ENCODE measurements around the gene ADRB2. TPM values are rescaled to one million over a fixed set of nuclear protein-coding genes. Genes with fewer than 3 reads are reported as not detected.

ADRB2 gene
- total RNA-seq, 4 donors from 2014 or later: 4.8 to 9.8 (median 6.2) TPM

DNA sequence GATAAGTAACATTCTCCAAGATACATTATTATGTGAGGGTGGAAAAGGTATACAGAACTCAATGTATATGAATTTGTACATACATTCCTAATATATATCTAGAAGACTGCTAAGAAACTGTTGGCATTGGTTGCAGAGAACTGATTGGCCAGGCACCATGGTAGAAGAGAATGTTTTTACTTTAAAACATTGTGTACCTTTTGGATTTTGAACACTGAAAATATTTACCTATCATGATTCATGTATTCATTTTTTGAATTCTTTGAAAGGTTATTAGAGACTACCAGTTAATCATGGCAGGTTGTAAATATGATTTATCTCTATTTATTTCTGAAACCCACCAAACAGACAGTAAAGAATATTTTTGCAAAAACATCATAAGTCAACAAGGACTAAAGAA is 41.2 kb upstream of the ADRB2 start:
- H3K4me3 ChIP-seq: no peak overlapping the region
- no peaks in the 10 kb centered on the region for H3K27me3 ChIP-seq
- H3K36me3 ChIP-seq: no peaks in the 10 kb centered on the region
- H3K9me3 ChIP-seq: no peaks in the 10 kb centered on the region
- no peak for DNase-seq (ENCODE audit: low spot score in 2 of 2)
- TF ChIP-seq POLR2A (IDR thresholded peaks at IDR 0.05) (no peak), EP300 (IDR thresholded peaks at IDR 0.05) (no peak)
- TF ChIP-seq, protein P1, sequence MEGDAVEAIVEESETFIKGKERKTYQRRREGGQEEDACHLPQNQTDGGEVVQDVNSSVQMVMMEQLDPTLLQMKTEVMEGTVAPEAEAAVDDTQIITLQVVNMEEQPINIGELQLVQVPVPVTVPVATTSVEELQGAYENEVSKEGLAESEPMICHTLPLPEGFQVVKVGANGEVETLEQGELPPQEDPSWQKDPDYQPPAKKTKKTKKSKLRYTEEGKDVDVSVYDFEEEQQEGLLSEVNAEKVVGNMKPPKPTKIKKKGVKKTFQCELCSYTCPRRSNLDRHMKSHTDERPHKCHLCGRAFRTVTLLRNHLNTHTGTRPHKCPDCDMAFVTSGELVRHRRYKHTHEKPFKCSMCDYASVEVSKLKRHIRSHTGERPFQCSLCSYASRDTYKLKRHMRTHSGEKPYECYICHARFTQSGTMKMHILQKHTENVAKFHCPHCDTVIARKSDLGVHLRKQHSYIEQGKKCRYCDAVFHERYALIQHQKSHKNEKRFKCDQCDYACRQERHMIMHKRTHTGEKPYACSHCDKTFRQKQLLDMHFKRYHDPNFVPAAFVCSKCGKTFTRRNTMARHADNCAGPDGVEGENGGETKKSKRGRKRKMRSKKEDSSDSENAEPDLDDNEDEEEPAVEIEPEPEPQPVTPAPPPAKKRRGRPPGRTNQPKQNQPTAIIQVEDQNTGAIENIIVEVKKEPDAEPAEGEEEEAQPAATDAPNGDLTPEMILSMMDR (IDR thresholded peaks at IDR 0.05): no peak
- no peaks in the 10 kb centered on the region for H3K4me1 ChIP-seq
- H3K27ac ChIP-seq: no peak overlapping the region

DNA sequence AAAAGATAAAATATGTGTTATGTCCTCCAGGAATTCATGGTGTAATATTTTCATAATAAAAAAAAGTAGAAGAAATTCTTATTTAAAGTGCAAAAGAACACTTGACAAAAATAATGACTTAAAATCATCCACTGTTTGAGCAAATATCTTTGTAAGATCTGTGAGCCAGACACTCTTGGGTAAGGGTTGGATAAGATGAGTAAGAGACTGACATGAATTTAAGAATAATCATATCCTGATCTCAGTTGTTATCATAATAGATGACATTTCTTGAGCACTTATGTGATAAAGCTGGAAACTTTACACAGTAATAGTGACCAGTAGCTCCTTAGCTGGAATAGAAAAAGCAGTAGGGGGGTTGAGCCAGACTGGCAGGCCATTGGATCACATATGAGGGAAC is 40.0 kb upstream of the ADRB2 start:
- no peak for DNase-seq (ENCODE audit: low spot score in 2 of 2)
- Histone ChIP-seq H3K36me3 (no peaks in the 10 kb centered on the region), H3K27ac (no peak overlapping the region), H3K4me3 (no peak overlapping the region), H3K4me1 (no peaks in the 10 kb centered on the region), H3K9me3 (no peaks in the 10 kb centered on the region), H3K27me3 (no peaks in the 10 kb centered on the region)
- TF ChIP-seq EP300 (IDR thresholded peaks at IDR 0.05): no peak
- TF ChIP-seq POLR2A (IDR thresholded peaks at IDR 0.05): no peak
- TF ChIP-seq, protein P1 (IDR thresholded peaks at IDR 0.05): no peak

DNA sequence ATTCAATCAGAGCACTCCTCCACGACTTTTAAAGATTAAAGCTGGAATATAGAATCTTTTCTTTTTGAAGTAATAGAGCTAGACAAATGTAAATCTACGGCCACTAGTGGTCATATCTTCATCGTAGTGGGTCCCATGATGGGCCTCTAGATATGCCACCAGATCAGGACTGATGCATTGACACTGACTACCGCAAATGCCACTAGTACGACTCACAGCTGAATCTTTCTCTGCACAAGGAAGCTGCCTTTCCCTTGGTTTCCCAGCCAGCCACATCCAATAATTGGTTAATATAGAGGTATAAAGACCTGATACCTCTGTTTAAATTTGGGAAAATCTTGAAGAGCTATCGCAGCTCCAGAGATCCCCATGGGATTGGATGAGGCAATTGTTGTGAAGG is 37.8 kb upstream of the ADRB2 start:
- Histone ChIP-seq H3K27ac (no peak overlapping the region), H3K4me3 (no peak overlapping the region), H3K4me1 (no peaks in the 10 kb centered on the region), H3K36me3 (no peaks in the 10 kb centered on the region), H3K9me3 (no peaks in the 10 kb centered on the region), H3K27me3 (no peaks in the 10 kb centered on the region)
- DNase-seq (ENCODE audit: low spot score in 2 of 2): no peak
- TF ChIP-seq, protein P1 (IDR thresholded peaks at IDR 0.05): no peak
- TF ChIP-seq EP300 (IDR thresholded peaks at IDR 0.05) (no peak), POLR2A (IDR thresholded peaks at IDR 0.05) (no peak)
- WGBS, 2 donors: 89 to 93% methylated on average over 6 of the region's 6 CpGs

DNA sequence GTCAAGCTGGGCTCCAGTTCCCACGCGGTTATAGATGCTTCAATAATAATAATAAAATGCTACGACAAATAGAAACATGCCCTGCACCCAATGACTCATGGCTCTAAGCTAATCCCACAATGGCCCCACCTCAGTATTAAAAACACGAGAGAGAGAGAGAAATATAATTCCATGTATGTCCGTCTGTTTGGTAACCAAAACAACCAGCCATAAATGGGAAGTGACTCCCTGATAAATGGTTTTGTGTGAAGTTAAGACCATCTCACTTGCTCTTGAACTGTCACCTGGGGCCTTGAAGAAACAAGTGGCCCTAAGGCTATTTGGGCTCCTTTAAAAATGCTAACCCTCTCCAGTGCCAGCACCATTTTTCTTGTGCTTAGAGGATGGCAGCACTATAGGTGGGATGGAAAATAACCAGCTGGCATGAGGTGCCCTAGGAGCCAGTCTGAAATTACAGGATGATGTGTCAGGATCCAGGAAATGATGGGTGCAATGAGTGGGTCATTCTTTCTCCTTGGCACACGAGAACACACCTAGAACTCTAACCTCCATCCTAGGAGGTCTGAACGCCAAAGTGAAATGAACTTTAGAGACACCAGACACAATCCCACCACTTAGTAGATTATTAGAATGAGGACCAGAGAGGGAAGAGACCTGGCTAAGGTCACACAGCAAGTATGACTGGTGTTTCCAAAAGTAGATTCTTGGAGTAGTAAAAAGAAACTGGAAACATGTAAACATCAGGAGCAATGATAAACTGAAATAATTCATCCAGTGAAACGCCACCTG is 35.7 kb upstream of the ADRB2 start:
- H3K4me1 ChIP-seq: no peaks in the 10 kb centered on the region
- no peak for DNase-seq (ENCODE audit: low spot score in 2 of 2)
- H3K9me3 ChIP-seq: no peaks in the 10 kb centered on the region
- H3K27me3 ChIP-seq: no peaks in the 10 kb centered on the region
- no peak overlapping the region for H3K27ac ChIP-seq
- TF ChIP-seq EP300 (IDR thresholded peaks at IDR 0.05): no peak
- no peak for TF ChIP-seq POLR2A (IDR thresholded peaks at IDR 0.05)
- TF ChIP-seq, protein P1 (IDR thresholded peaks at IDR 0.05): no peak
- WGBS, 2 donors: 81 to 84% methylated on average over 8 of the region's 8 CpGs
- H3K4me3 ChIP-seq: no peak overlapping the region
- H3K36me3 ChIP-seq: no peaks in the 10 kb centered on the region

DNA sequence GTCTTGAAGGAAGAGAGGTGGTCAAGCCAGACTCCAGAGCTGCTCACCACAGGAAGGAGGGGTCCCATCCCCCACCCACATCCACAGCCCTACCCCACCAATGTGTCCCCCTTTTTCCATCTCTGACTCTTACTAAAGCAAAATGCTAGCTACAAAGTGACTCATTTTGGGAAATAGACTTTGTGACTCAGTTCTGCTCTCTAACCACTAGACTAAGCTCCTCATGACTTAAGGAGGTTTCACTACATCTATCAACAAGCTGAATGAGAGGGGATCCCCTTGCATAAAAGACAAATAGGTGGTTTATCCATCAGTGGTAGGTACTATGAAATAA is 35.1 kb upstream of the ADRB2 start:
- Histone ChIP-seq H3K36me3 (no peaks in the 10 kb centered on the region), H3K4me1 (no peaks in the 10 kb centered on the region), H3K9me3 (no peaks in the 10 kb centered on the region), H3K4me3 (no peak overlapping the region), H3K27ac (no peak overlapping the region), H3K27me3 (no peaks in the 10 kb centered on the region)
- TF ChIP-seq, protein P1 (IDR thresholded peaks at IDR 0.05): no peak
- TF ChIP-seq POLR2A (IDR thresholded peaks at IDR 0.05) (no peak), EP300 (IDR thresholded peaks at IDR 0.05) (no peak)
- no peak for DNase-seq (ENCODE audit: low spot score in 2 of 2)
